ENCODE results near the gene BBS9. TPM values are rescaled to one million over a fixed set of nuclear protein-coding genes. Genes with fewer than 3 reads are reported as not detected.

BBS9 gene
- total and polyA plus RNA-seq, 2 donors (not counting 3 experiments of a cell fraction or from before 2014, with no cell fraction given), result 5.7 to 17.4 TPM

DNA sequence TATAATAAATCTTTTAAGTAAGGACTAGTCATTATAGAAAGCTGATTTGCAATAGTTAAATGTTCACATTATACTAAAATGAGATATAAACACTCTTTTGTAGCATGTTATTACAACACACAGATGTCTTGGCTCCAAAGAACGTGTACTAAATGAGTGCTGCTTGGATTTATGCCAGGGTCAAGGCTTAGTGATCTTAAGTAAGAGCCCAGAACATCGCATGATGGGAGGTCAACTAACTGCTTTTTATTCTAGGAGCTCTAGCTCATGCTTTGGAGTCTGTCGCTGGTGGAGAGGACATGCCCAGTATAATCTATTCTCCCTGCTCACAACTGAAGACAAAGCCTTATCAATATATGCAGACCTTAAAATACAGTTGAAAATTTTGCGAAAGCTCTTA is 315.1 kb downstream of the BBS9 start:
- BruUV-seq (replicated peaks), result no TSS peak
- Histone ChIP-seq H2AFZ (ENCODE audit: low read depth, low read length) (no peak overlapping the region), H3K4me2 (ENCODE audit: insufficient read depth, low read length) (no peak overlapping the region), H3K79me2 (ENCODE audit: control insufficient read depth, insufficient read depth, low read length) (no peaks in the 10 kb centered on the region), H3K27me3 (ENCODE audit: control insufficient read depth in 2 of 2, insufficient read depth in 2 of 2, low read length in 2 of 2) (no peaks in the 10 kb centered on the region), H3K27ac (ENCODE audit: insufficient read depth, low read depth, low read length) (no peak overlapping the region), H3K9me1 (replicated peaks; ENCODE audit: control insufficient read depth, extremely low read depth, insufficient read depth, low read length) (no peaks in the 10 kb centered on the region), H3K9me3 (replicated peaks; ENCODE audit: control insufficient read depth, insufficient read depth, low read length) (no peaks in the 10 kb centered on the region), H3K4me1 (ENCODE audit: control insufficient read depth, extremely low read depth, insufficient read depth, low read length) (no peaks in the 10 kb centered on the region), H3K9ac (replicated peaks; ENCODE audit: extremely low read depth, insufficient read depth, low read length) (no peak overlapping the region), H3K4me3 (replicated peaks in 1 of 3; ENCODE audit: insufficient read depth in 1 of 3, low read depth in 1 of 3, low read length in 3 of 3) (no peak overlapping the region), H4K20me1 (replicated peaks; ENCODE audit: control insufficient read depth, extremely low read depth, insufficient read depth, low read length) (no peaks in the 10 kb centered on the region), H3K36me3 (ENCODE audit: control insufficient read depth in 2 of 2, extremely low read depth in 1 of 2, insufficient read depth in 2 of 2, low read length in 2 of 2) (no peaks in the 10 kb centered on the region)
- CTCF ChIA-PET, result interaction anchor here (1.3 to 1.4 kb wide), 2 partner anchors 15 to 17 kb away, joined by 3 to 5 read pairs; no protein-coding TSS in a partner anchor
- intact Hi-C loops (cut with micrococcal nuclease), result no loop called here
- TF ChIP-seq POLR2AphosphoS5 (IDR thresholded peaks at IDR 0.05; ENCODE audit: insufficient read depth, low read depth, low read length) (no peak), JUN (IDR thresholded peaks at IDR 0.05; ENCODE audit: borderline replicate concordance, insufficient read depth, insufficient read length, low read depth) (no peak), EZH2 (IDR thresholded peaks at IDR 0.05; ENCODE audit: borderline replicate concordance, low read depth, low read length, severe bottlenecking) (no peak), POLR2A (IDR thresholded peaks at IDR 0.05; ENCODE audit: low read depth, low read length) (no peak), MYC (IDR thresholded peaks at IDR 0.05; ENCODE audit: low read depth, low read length) (no peak), FOS (IDR thresholded peaks at IDR 0.05; ENCODE audit: borderline replicate concordance, insufficient read depth, low read length) (no peak), GATA2 (IDR thresholded peaks at IDR 0.05; ENCODE audit: insufficient read depth, insufficient read length, low read depth, low read length) (no peak)
- TF ChIP-seq, protein P1, sequence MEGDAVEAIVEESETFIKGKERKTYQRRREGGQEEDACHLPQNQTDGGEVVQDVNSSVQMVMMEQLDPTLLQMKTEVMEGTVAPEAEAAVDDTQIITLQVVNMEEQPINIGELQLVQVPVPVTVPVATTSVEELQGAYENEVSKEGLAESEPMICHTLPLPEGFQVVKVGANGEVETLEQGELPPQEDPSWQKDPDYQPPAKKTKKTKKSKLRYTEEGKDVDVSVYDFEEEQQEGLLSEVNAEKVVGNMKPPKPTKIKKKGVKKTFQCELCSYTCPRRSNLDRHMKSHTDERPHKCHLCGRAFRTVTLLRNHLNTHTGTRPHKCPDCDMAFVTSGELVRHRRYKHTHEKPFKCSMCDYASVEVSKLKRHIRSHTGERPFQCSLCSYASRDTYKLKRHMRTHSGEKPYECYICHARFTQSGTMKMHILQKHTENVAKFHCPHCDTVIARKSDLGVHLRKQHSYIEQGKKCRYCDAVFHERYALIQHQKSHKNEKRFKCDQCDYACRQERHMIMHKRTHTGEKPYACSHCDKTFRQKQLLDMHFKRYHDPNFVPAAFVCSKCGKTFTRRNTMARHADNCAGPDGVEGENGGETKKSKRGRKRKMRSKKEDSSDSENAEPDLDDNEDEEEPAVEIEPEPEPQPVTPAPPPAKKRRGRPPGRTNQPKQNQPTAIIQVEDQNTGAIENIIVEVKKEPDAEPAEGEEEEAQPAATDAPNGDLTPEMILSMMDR (IDR thresholded peaks at IDR 0.05; ENCODE audit: extremely low read depth in 1 of 2, insufficient read depth in 1 of 2, low read depth in 1 of 2, low read length in 2 of 2), result no peak
- TF ChIP-seq, protein P2, sequence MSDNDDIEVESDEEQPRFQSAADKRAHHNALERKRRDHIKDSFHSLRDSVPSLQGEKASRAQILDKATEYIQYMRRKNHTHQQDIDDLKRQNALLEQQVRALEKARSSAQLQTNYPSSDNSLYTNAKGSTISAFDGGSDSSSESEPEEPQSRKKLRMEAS (IDR thresholded peaks at IDR 0.05; ENCODE audit: insufficient read depth, insufficient read length), result no peak
- dilution Hi-C loops (cut with MboI; ENCODE audit: extremely low pct_ligation_motif_present, low sequenced_read_pairs), result no loop called here
- FAIRE-seq (no peak), DNase-seq (ENCODE audit: low read depth, low spot score) (no peak)
- POLR2A ChIA-PET, result no interaction called here

All from endothelial cell of umbilical vein (primary cell).